ENCODE results near the gene KIAA0040. TPM values are rescaled to one million over a fixed set of nuclear protein-coding genes. Genes with fewer than 3 reads are reported as not detected.

The KIAA0040 gene
- total RNA-seq, 1 experiment from 2014 or later: 0.31 TPM

DNA sequence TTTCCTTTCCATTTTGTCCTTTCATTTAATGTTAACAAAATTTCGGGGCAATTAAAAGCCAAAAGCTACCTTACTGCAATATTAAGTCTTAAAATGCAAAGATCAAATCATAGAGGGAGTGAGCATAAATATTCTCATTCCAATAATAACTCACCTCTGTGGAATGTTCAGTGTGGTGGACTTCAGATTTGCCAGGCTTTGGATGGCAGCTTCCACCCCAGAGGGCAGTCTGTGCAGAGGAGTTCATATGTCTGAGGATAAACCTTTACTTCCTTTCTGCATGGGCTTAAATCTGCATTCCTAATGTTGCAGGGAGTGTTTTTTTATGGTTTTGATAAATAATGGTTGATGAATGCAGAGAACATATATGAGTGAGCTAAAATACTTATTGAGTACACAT lies 16.3 kb downstream of the KIAA0040 start:
- Histone ChIP-seq H3K4me1 (ENCODE audit: control insufficient read depth, insufficient read depth, low read length) (no peaks in the 10 kb centered on the region), H3K4me3 (ENCODE audit: low read depth in 2 of 2, low read length in 2 of 2) (no peak overlapping the region), H3K9me3 (ENCODE audit: control insufficient read depth, insufficient read depth, low read depth, low read length) (no peaks in the 10 kb centered on the region), H3K27me3 (ENCODE audit: control insufficient read depth, insufficient read depth, low read length) (no peaks in the 10 kb centered on the region), H3K27ac (ENCODE audit: low read length) (no peak overlapping the region), H3K36me3 (ENCODE audit: control insufficient read depth, insufficient read depth, low read length) (no peaks in the 10 kb centered on the region)
- no TSS peak for BruUV-seq (replicated peaks)
- TF ChIP-seq POLR2AphosphoS5 (IDR thresholded peaks at IDR 0.05; ENCODE audit: low read depth, low read length): no peak
- no peak for TF ChIP-seq SIN3A (IDR thresholded peaks at IDR 0.05; ENCODE audit: borderline replicate concordance, insufficient read depth, low read depth, low read length)
- no peak for TF ChIP-seq CTCF (IDR thresholded peaks at IDR 0.05)
- TF ChIP-seq TCF7L2 (IDR thresholded peaks at IDR 0.05; ENCODE audit: low read depth, low read length): no peak
- no peak for TF ChIP-seq REST (IDR thresholded peaks at IDR 0.05; ENCODE audit: insufficient read depth in 1 of 2, low read depth in 2 of 2, low read length in 1 of 2)
- intact Hi-C loops (cut with micrococcal nuclease; ENCODE audit: unreplicated experiment): no loop called here
- DNase-seq (ENCODE audit: low read depth, low spot score) (no peak), ATAC-seq (no peak)
- in situ Hi-C loops (cut with HindIII; ENCODE audit: low pct_unique_long_range_greater_than_20kb, low sequenced_read_pairs): no loop called here
- POLR2A ChIA-PET: no interaction called here
- CTCF ChIA-PET: no interaction called here

GRCh38 chr1:175174309-175175102 lies 18.1 kb downstream of the KIAA0040 start:
- H3K36me3 ChIP-seq (ENCODE audit: control insufficient read depth, insufficient read depth, low read length): no peaks in the 10 kb centered on the region
- BruUV-seq (replicated peaks): no TSS peak
- H3K27me3 ChIP-seq (ENCODE audit: control insufficient read depth, insufficient read depth, low read length): no peaks in the 10 kb centered on the region
- H3K4me3 ChIP-seq (ENCODE audit: low read depth in 2 of 2, low read length in 2 of 2): no peak overlapping the region
- POLR2A ChIA-PET: no interaction called here
- intact Hi-C loops (cut with micrococcal nuclease; ENCODE audit: unreplicated experiment) (no loop called here), in situ Hi-C loops (cut with HindIII; ENCODE audit: low pct_unique_long_range_greater_than_20kb, low sequenced_read_pairs) (no loop called here)
- H3K4me1 ChIP-seq (ENCODE audit: control insufficient read depth, insufficient read depth, low read length): no peaks in the 10 kb centered on the region
- no peaks in the 10 kb centered on the region for H3K9me3 ChIP-seq (ENCODE audit: control insufficient read depth, insufficient read depth, low read depth, low read length)
- ATAC-seq: no peak
- TF ChIP-seq TCF7L2 (IDR thresholded peaks at IDR 0.05; ENCODE audit: low read depth, low read length) (no peak), CTCF (IDR thresholded peaks at IDR 0.05) (no peak), POLR2AphosphoS5 (IDR thresholded peaks at IDR 0.05; ENCODE audit: low read depth, low read length) (no peak), SIN3A (IDR thresholded peaks at IDR 0.05; ENCODE audit: borderline replicate concordance, insufficient read depth, low read depth, low read length) (no peak), REST (IDR thresholded peaks at IDR 0.05; ENCODE audit: insufficient read depth in 1 of 2, low read depth in 2 of 2, low read length in 1 of 2) (no peak)
- no peak for DNase-seq (ENCODE audit: low read depth, low spot score)
- no peak overlapping the region for H3K27ac ChIP-seq (ENCODE audit: low read length)
- CTCF ChIA-PET: no interaction called here

Measured in Panc1 (cell line).